Fibroblast of villous mesenchyme (primary cell): ENCODE data around the gene LRRC55. TPM values are rescaled to one million over a fixed set of nuclear protein-coding genes. Genes with fewer than 3 reads are reported as not detected.

Source experiments
- DNase-seq: peaks from one replicate; pipeline ENCODE4 v3.0.0-alpha.2; 2010; ENCODE audit warnings: low read depth
- H3K4me3 ChIP-seq: 2 replicates; pipeline ENCODE4 v1.5.1; 2011; ENCODE audit warnings: low read depth, mild to moderate bottlenecking, low read length
- total RNA-seq: library from RNA; depleted of rRNA; stranded (reverse); fragments of >200 nt; gene quantifications from 2 replicates; pipeline ENCODE4 v1.2.3, GENCODE V29; 2012
- TF ChIP-seq, protein P1 (sequence below): IDR thresholded peaks from 2 replicates; pipeline ENCODE4 v1.5.1; 2012; ENCODE audit warnings: low read depth, mild to moderate bottlenecking, low read length; ENCODE audit not compliant: insufficient read depth

LRRC55 gene
- total RNA-seq, 1 donor = not detected

DNA sequence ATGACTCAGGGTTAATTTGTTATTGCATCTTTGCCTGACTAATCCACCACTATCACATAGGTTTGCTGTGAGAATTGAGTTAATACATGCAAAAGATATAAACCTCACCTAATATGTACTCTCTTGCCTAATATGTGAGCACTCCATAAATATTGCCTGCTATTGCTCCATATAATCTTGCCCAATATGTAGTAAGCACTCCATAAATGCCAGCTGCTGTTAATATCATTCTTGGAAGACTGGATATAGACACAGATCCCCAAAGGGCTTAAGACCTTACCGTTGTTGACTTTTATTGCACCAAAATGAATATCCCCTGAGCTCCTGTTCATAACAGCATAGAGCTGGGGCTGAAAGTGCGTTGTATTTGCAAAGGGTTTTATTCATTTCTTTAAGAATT is 27.0 kb upstream of the LRRC55 start:
- TF ChIP-seq, protein P1, sequence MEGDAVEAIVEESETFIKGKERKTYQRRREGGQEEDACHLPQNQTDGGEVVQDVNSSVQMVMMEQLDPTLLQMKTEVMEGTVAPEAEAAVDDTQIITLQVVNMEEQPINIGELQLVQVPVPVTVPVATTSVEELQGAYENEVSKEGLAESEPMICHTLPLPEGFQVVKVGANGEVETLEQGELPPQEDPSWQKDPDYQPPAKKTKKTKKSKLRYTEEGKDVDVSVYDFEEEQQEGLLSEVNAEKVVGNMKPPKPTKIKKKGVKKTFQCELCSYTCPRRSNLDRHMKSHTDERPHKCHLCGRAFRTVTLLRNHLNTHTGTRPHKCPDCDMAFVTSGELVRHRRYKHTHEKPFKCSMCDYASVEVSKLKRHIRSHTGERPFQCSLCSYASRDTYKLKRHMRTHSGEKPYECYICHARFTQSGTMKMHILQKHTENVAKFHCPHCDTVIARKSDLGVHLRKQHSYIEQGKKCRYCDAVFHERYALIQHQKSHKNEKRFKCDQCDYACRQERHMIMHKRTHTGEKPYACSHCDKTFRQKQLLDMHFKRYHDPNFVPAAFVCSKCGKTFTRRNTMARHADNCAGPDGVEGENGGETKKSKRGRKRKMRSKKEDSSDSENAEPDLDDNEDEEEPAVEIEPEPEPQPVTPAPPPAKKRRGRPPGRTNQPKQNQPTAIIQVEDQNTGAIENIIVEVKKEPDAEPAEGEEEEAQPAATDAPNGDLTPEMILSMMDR = no peak
- peak; percentile 52 for DNase-seq

DNA sequence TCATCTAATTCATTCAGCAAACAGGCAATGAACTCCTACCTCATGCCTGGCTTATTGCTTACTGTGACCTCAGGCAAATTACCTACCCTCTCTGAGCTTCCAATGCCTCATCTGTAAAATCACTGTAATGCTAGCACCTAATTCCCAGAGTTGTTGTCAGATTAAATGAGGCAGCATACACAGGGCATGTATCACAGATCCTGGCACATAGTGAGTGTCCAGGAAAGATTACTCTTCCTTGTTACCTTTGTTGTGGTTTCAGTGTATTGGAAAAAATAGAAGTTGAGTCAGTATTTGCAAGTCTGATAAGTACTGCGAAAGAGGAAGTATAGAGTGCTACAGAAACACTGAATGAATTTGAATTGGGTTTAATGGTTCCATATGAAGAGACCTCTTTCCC is 26.4 kb upstream of the LRRC55 start:
- no peak overlapping the region for H3K4me3 ChIP-seq
- no peak for DNase-seq
- TF ChIP-seq, protein P1 = no peak

More for the DNA sequence above, 27.0 kb upstream of the LRRC55 start:
- H3K4me3 ChIP-seq = no peak overlapping the region

DNA sequence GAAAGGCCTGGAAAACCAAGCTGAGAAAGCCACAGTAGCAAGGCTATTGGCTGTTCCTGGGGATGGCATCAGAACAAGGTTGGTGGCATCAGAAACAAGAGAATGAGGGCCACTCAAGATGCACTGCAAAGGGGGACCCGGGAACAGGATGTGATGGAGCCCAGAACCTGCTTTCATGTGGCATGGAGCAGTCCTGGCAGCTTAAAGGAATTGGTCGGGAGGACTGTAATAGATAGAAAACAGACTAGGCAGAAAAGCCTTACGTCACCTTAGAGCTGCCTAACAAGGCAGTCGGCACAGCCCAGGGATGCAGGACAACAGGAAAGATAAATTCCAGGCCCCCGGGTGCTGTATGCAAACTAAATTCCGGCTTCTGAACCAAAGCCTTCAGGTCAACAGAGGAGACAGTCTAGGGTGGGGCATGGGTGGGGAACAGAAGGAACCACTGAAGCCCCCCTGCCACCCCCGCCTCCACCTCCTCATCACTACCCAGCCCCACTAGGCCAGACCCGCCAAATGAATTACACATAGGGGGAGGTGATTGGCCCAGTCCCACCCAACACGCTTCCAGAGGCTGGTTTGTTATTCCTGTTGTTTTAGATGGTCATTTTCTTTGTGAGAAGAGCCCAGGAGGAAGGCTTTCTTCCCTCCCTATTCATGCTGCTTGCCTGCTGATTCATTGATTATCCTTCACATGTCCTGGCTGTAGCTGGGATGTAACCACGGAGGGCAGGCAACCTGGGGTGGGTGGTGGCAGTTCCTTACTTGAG is 25.7 kb upstream of the LRRC55 start:
- DNase-seq = no peak
- TF ChIP-seq, protein P1 = no peak
- no peak overlapping the region for H3K4me3 ChIP-seq

DNA sequence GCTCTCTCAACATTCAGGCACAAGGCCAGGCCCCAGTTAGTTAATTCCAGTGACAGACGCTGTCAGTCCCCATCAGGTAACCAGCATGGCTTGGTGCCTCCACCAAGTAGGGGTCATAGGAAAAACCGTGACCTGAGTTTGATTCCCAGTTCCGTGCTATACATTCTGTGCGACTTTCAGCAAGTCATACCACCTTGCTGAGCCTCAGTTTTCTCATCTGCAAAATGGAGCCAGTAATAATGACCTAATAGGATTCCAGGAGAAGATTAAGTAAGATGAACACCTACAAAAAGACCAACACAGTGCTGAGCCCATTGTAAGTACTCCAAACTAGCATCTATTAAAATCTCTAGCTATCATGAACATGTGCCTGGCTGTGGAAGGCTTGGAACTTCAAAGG is 24.8 kb upstream of the LRRC55 start:
- H3K4me3 ChIP-seq = no peak overlapping the region
- TF ChIP-seq, protein P1 = no peak
- DNase-seq = no peak

DNA sequence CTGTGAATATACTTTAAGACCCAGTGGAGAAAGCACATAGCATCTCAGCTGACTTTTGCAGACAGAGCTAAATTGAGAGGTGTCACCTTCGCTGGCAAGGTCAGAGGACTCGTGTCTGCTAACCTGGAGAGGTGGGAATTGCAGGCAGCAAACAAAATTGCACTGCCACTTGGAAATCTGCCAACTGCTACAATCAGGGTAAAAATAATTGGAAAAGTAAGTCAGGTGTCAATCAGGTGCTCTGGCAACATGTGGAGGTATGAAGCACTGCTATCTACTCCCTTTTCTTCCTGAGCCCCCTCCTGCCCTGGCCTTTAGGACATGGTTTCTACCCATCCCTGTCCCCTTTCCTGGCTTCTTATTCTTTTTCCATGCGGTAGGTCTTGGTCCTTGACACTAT is 24.1 kb upstream of the LRRC55 start:
- no peak for DNase-seq
- no peak overlapping the region for H3K4me3 ChIP-seq
- TF ChIP-seq, protein P1 = no peak

DNA sequence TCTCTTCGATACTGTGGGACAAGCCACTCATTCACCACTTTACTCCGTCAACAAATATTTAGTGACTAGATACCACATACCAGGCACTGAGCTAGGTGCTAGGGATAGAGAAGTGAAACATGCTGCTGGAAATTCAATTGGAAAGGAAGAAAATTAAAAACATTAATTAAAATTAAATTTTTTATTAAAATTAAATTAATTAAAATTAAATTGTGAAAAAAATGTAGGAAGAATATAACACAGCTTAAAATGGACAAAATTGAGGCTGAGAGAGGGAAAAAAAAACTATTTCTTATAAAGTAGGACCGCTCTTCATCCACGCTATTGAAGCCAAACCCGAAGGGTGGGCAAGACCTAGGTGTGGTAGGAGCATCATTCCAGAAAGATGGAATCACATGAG is 23.6 kb upstream of the LRRC55 start:
- no peak for DNase-seq
- TF ChIP-seq, protein P1 = no peak
- H3K4me3 ChIP-seq = no peak overlapping the region

DNA sequence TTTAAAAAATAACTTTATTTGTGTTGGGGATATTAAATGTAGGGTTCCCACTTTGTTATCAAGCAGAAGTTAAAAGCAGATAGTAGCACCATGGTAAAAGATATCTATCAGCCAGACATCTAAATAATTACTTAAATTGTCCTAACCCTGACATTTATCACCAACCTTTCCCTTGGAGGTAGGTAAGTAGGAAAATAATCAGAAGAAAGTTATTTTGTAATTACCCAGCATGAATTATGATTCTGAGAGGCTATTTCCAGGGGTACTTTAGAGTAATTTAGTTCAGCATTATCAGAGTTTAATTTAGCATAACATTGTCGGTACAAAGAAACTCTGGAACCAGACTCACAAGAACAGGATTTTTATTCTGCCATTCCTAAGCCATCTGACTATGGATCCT is 23.2 kb upstream of the LRRC55 start:
- TF ChIP-seq, protein P1 = no peak
- H3K4me3 ChIP-seq = no peak overlapping the region
- no peak for DNase-seq
